K562 (cell line): Measurements from ENCODE around the gene P4HTM. TPM values are rescaled to one million over a fixed set of nuclear protein-coding genes. Genes with fewer than 3 reads are reported as not detected.

Source experiments
- ATAC-seq: fragments of 200-7000 bp; cut with Tn5 transposase; 3 replicates; pipeline ENCODE4 v1.9.1; 2020; ENCODE audit warnings: moderate library complexity
- BruUV-seq: library from RNA; stranded (reverse); fragments of 400-500 nt; replicated peaks from 2 replicates; lab custom pipeline; 2021; lab: Mats Ljungman, UMichigan
- CTCF ChIA-PET: fragments of 300-600 bp; formaldehyde crosslinking; extraction: SDS; loops from one replicate; lab custom pipeline; 2021; ENCODE audit warnings: low intra/inter-chr PET ratio; lab: Yijun Ruan, JAX
- POLR2A ChIA-PET: fragments of 300-600, 350-650 bp; sonication (Branson Sonifier 250); formaldehyde crosslinking; extraction: SDS; loops from one replicate; lab custom pipeline; 2021; ENCODE audit warnings: antibody characterized with exemption, inconsistent platforms; lab: Yijun Ruan, JAX
- DNase-seq, 4 experiments: peaks; one replicate each; pipeline versions ENCODE4 v3.0.0 to v3.0.0-alpha.2; 2011 to 2018; ENCODE audit warnings: low spot score in 3 of 4, mixed read lengths in 3 of 4; ENCODE audit errors: extremely low read depth in 1 of 4
- FAIRE-seq: peaks from 2 replicates; lab custom pipeline; 2011; peaks lifted over from hg19 to GRCh38; lab: Jason Lieb, UNC
- H2AFZ ChIP-seq: 2 replicates; pipeline ENCODE4 v1.6.0; 2011; ENCODE audit warnings: low read depth, low read length, control low read depth, inconsistent platforms
- H3K27ac ChIP-seq: fragments of 200-600 bp; 3 replicates; pipeline ENCODE4 v1.8.0; 2011; ENCODE audit warnings: low read depth, mild to moderate bottlenecking, control low read depth, inconsistent platforms, low read length, moderate library complexity, mixed read lengths; ENCODE audit errors: extremely low read depth
- H3K27me3 ChIP-seq, 2 experiments: fragments of 300-600 bp in 1 of 2; 2 replicates in 1 of 2; 3 replicates in 1 of 2; pipeline versions ENCODE4 v1.6.0 to v1.8.0; 2011; ENCODE audit warnings: inconsistent platforms in 2 of 2, low read length in 2 of 2, mild to moderate bottlenecking in 1 of 2, mixed read lengths in 1 of 2, moderate library complexity in 1 of 2; ENCODE audit not compliant: control insufficient read depth in 2 of 2, insufficient read depth in 2 of 2
- H3K36me3 ChIP-seq: fragments of 300-600 bp; 3 replicates; pipeline ENCODE4 v1.8.0; 2011; ENCODE audit warnings: mild to moderate bottlenecking, low read length, inconsistent platforms; ENCODE audit not compliant: control insufficient read depth, insufficient read depth
- H3K4me1 ChIP-seq, 2 experiments: fragments of 200-600 bp in 1 of 2; replicated peaks in 1 of 2; 2 replicates in 1 of 2; 3 replicates in 1 of 2; pipeline versions ENCODE4 v1.5.1 to v1.8.0; 2011; ENCODE audit warnings: inconsistent platforms in 2 of 2, low read length in 2 of 2, mild to moderate bottlenecking in 1 of 2, mixed read lengths in 1 of 2, moderate library complexity in 1 of 2; ENCODE audit not compliant: control insufficient read depth in 2 of 2, insufficient read depth in 2 of 2
- H3K4me2 ChIP-seq: 2 replicates; pipeline ENCODE4 v1.6.1; 2011; ENCODE audit warnings: low read length, control low read depth, inconsistent platforms, mixed read lengths; ENCODE audit not compliant: insufficient read depth
- H3K4me3 ChIP-seq: fragments of 200-600 bp; sonication (generic), shearing (Covaris generic); 2 replicates; pipeline ENCODE4 v1.5.1; 2016; ENCODE audit warnings: control low read depth, inconsistent platforms
- H3K79me2 ChIP-seq: fragments of 200-600 bp; 3 replicates; pipeline ENCODE4 v1.8.0; 2011; ENCODE audit warnings: low read length, inconsistent platforms; ENCODE audit not compliant: control insufficient read depth, insufficient read depth
- H3K9ac ChIP-seq, 2 experiments: 2 replicates each; pipeline versions ENCODE4 v1.6.0 to v1.6.1; 2011; ENCODE audit warnings: low read depth in 2 of 2, low read length in 2 of 2, control low read depth in 1 of 2, inconsistent platforms in 1 of 2, mild to moderate bottlenecking in 1 of 2, mixed read lengths in 1 of 2; ENCODE audit not compliant: insufficient read depth in 1 of 2
- H3K9me1 ChIP-seq: one replicate; pipeline ENCODE4 v1.6.0; 2011; ENCODE audit warnings: inconsistent platforms, mild to moderate bottlenecking, low read length, moderate library complexity; ENCODE audit not compliant: control insufficient read depth, insufficient read depth
- H3K9me3 ChIP-seq: replicated peaks from 2 replicates; pipeline ENCODE4 v1.5.1; 2011; ENCODE audit warnings: low read depth, low read length, inconsistent platforms; ENCODE audit not compliant: control insufficient read depth, insufficient read depth
- H4K20me1 ChIP-seq: replicated peaks from 2 replicates; pipeline ENCODE4 v1.6.1; 2011; ENCODE audit warnings: low read length, inconsistent platforms, mixed read lengths; ENCODE audit not compliant: control insufficient read depth, insufficient read depth
- GABPA ChIP-seq: fragments of 200-800 bp; sonication (Bioruptor generic); conservative IDR thresholded peaks from 2 replicates; pipeline ENCODE4 v1.6.1; 2016; ENCODE audit warnings: low read depth, missing genetic modification characterization, missing compliant biosample characterization
- MAFG ChIP-seq: fragments of 450-650 bp; conservative IDR thresholded peaks from 2 replicates; pipeline ENCODE4 v1.6.1; 2016; ENCODE audit warnings: missing genetic modification characterization, missing compliant biosample characterization
- MED1 ChIP-seq: sonication (generic); formaldehyde crosslinking; IDR thresholded peaks from 2 replicates; pipeline ENCODE4 v1.8.1; 2023; ENCODE audit warnings: missing genetic modification reagents, borderline replicate concordance
- NEUROD1 ChIP-seq: fragments of 150-350 bp; IDR thresholded peaks from 2 replicates; pipeline ENCODE4 v1.6.1; 2014; ENCODE audit warnings: borderline replicate concordance, low read length, low read depth; ENCODE audit not compliant: partially characterized antibody
- NFE2L1 ChIP-seq: fragments of 450-650 bp; IDR thresholded peaks from 2 replicates; pipeline ENCODE4 v1.6.1; 2016; ENCODE audit warnings: missing genetic modification characterization, low read depth, mild to moderate bottlenecking, missing compliant biosample characterization, moderate library complexity, borderline replicate concordance
- NFYB ChIP-seq: IDR thresholded peaks from 2 replicates; pipeline ENCODE4 v1.6.1; 2011; ENCODE audit warnings: mild to moderate bottlenecking, moderate library complexity; ENCODE audit not compliant: insufficient read length; ENCODE audit errors: extremely low read depth
- PHF8 ChIP-seq: fragments of 200-600 bp; sonication (generic); IDR thresholded peaks from 2 replicates; pipeline ENCODE4 v1.6.1; 2012; ENCODE audit warnings: mixed run types, mild to moderate bottlenecking, inconsistent platforms, low read length, moderate library complexity, borderline replicate concordance
- POLR2AphosphoS2 ChIP-seq: IDR thresholded peaks from 2 replicates; pipeline ENCODE4 v1.6.1; 2012; ENCODE audit warnings: low read length, improper control_type of control experiment
- RFX5 ChIP-seq: IDR thresholded peaks from 2 replicates; pipeline ENCODE4 v1.6.1; 2011; ENCODE audit warnings: low read depth, mild to moderate bottlenecking, improper control_type of control experiment, low read length
- STAT5B ChIP-seq: fragments of 250-450 bp; sonication (Bioruptor Pico); IDR thresholded peaks from 2 replicates; pipeline ENCODE4 v1.8.0; 2021; ENCODE audit warnings: mild to moderate bottlenecking, inconsistent platforms
- SUPT5H ChIP-seq: fragments of 450-650 bp; IDR thresholded peaks from 2 replicates; pipeline ENCODE4 v1.6.1; 2016
- TAL1 ChIP-seq: fragments of 450-650 bp; IDR thresholded peaks from 2 replicates; pipeline ENCODE4 v1.6.1; 2016; ENCODE audit warnings: mild to moderate bottlenecking
- TEAD4 ChIP-seq, 2 experiments: sonication (generic) in 1 of 2; formaldehyde crosslinking in 1 of 2; IDR thresholded peaks; 2 replicates each; pipeline versions ENCODE4 v1.6.1 to v1.8.0; 2012 to 2022; ENCODE audit warnings: borderline replicate concordance in 1 of 2, inconsistent platforms in 1 of 2, low read length in 1 of 2, mild to moderate bottlenecking in 1 of 2, missing genetic modification reagents in 1 of 2
- TSHZ1 ChIP-seq: fragments of 250-450 bp; sonication (Bioruptor Pico); IDR thresholded peaks from 2 replicates; pipeline ENCODE4 v1.4.0; 2020; ENCODE audit warnings: mild to moderate bottlenecking, moderate library complexity
- ZBED1 ChIP-seq: IDR thresholded peaks from 2 replicates; pipeline ENCODE4 v1.6.1; 2014
- ZNF639 ChIP-seq, 2 experiments: fragments of 200-800 bp in 1 of 2; sonication (Bioruptor generic) in 1 of 2; sonication (generic) in 1 of 2; formaldehyde crosslinking in 1 of 2; IDR thresholded peaks in 1 of 2; conservative IDR thresholded peaks in 1 of 2; 2 replicates each; pipeline versions ENCODE4 v1.5.0 to v1.6.1; 2016 to 2020; ENCODE audit warnings: missing compliant biosample characterization in 1 of 2, missing genetic modification characterization in 1 of 2, missing genetic modification reagents in 1 of 2
- ZNF77 ChIP-seq: fragments of 250-450 bp; sonication (Bioruptor Pico); IDR thresholded peaks from 2 replicates; pipeline ENCODE4 v1.5.0; 2020
- WGBS: fragments of 100-300 bp; shearing (Covaris generic); methylation state at CpG from one replicate; pipeline ENCODE4 v1.1.6; 2016; ENCODE audit warnings: low coverage, mixed read lengths; ENCODE audit not compliant: insufficient coverage; ENCODE audit errors: missing lambda C conversion rate; 5-methylcytosine and 5-hydroxymethylcytosine counted together
- in situ Hi-C: fragments of 300-500 bp; cut with MboI; formaldehyde crosslinking; loops from 4 replicates; pipeline ENCODE4 v1.15.0; 2018; ENCODE audit warnings: inconsistent platforms, mixed read lengths
- intact Hi-C: fragments of 100-400 bp; cut with micrococcal nuclease; formaldehyde crosslinking; loops from 2 replicates; pipeline ENCODE4 v1.14.2; 2022
- polyA plus RNA-seq, 8 experiments: library from polyadenylated mRNA; depleted of rRNA in 4 of 8; stranded (reverse) in 5 of 8; unstranded in 3 of 8; fragments of >200 nt; fragmentation: Nextera tagmentation in 2 of 8; fragmentation: Illumina TruSeq in 1 of 8; extraction: Ambion mirVana in 2 of 8; extraction: Trizol in 1 of 8; gene quantifications; 2 replicates each; pipeline versions ENCODE4 v1.2.1 to v1.2.3, GENCODE V29; 2011 to 2014; ENCODE audit warnings: inconsistent platforms in 1 of 8, missing spikeins in 1 of 8
- total RNA-seq, 7 experiments: library from RNA; depleted of rRNA in 6 of 7; stranded (reverse); fragments of >200 nt in 6 of 7; fragmentation: Illumina TruSeq in 2 of 7; extraction: Trizol in 2 of 7; gene quantifications; 2 replicates each; pipeline versions ENCODE4 v1.2.1 to v1.2.3, GENCODE V29; 2011 to 2021; ENCODE audit warnings: low replicate concordance in 1 of 7

P4HTM gene
- total and polyA plus RNA-seq, 9 of the 15 experiments (the other 6 are each of a cell fraction or from before 2014, with no cell fraction given), result 0.09 to 0.66 (median 0.25) TPM; not detected in 2

DNA sequence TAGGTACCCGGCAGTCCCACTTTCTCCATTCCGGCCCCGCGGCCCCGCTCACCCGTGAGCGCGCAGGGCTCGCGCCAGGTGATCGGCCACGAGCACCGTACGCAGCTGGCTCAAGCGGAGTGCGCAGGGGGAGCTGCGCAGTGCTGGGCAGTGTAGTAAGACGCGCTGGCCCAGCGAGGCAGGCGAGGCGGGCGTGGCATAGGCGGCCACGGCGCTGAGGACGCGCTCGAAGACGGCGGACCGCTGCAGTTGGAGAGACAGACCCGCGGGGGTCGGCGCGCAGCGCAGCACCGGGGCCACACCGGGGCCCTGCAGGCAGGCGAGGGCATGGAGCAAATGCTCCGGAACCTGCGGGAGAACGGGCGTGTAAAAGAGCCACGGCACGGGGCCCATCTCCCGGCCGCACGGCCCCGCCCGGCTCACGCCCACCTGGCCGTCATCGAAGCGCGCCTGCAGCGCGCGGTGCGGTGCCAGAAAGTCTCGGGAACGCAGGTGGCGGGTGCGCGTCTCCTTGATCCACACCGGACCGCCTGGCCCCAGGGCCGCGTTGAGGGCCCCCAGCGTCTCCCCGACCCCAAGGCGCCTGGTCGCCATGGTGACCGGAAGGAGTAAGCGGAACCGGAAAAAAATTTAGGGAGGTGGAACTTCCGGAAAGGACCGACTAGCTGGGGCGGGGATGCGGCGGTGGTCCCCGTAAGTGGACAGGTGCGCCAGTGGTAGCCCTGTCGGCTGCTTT, 28.1 kb downstream of the P4HTM start, which contains the start of gene DALRD3 (continued):
- TF ChIP-seq POLR2AphosphoS2 (peak; percentile 94; the same call in 1 of the 2 replicates), MAFG (no peak), MED1 (no peak), ZBED1 (0 out of 2 replicates have a peak, but pooled peaks have one; percentile 22), TAL1 (no peak), NFYB (no peak), ZNF77 (CRISPR knock-in tag) (0 out of 2 replicates have a peak, but pooled peaks have one; percentile 67), RFX5 (no peak), NEUROD1 (no peak), STAT5B (CRISPR knock-in tag) (no peak)

- CTCF ChIA-PET, result no interaction called here
- peak overlapping the region; percentile 99 for H3K27ac ChIP-seq
- POLR2A ChIA-PET, result interaction anchor here (2.5 to 8.4 kb wide), 3 partner anchors 10 to 75 kb away, joined by 15 to 104 read pairs (median 31); partner anchors contain the start of genes IMPDH2, QRICH1 and WDR6
- H3K9me1 ChIP-seq, result peaks cover 3% of the 10 kb centered on the region
- H3K4me2 ChIP-seq, result peak overlapping the region; percentile 92
- DNase-seq (no peak), FAIRE-seq (no peak), ATAC-seq (no peak)
- peak overlapping the region; percentile 50 to 91 for H3K9ac ChIP-seq
- under 1% methylated on average over 17 of the region's 18 CpGs for WGBS
- peaks cover 18% of the 10 kb centered on the region; the same call in 1 of the 2 replicates for H4K20me1 ChIP-seq
- H3K4me1 ChIP-seq, result peaks cover 8 to 50% of the 10 kb centered on the region in 2 experiments; a peak in 4 of 5 replicates
- H3K4me3 ChIP-seq, result peak overlapping the region; percentile 74
- peaks cover 57% of the 10 kb centered on the region for H3K79me2 ChIP-seq
- peaks cover 42% of the 10 kb centered on the region; the same call in 2 of the 3 replicates for H3K36me3 ChIP-seq
- H3K27me3 ChIP-seq, result no peaks in the 10 kb centered on the region
- peak overlapping the region; percentile 63 for H2AFZ ChIP-seq
- BruUV-seq, result no TSS peak
- intact Hi-C loops (no loop called here), in situ Hi-C loops (no loop called here)
- no peaks in the 10 kb centered on the region for H3K9me3 ChIP-seq
- TF ChIP-seq SUPT5H, result peak; percentile 3; the same call in 1 of the 2 replicates
- no peak for TF ChIP-seq NFE2L1 (tag)
- peak; percentile 76 for TF ChIP-seq GABPA
- no peak for TF ChIP-seq TEAD4 (IDR thresholded peaks at IDR 0.05; ENCODE audit: low read length)
- no peak for TF ChIP-seq TEAD4 (CRISPR knock-in tag; IDR thresholded peaks at IDR 0.05; ENCODE audit: borderline replicate concordance)
- TF ChIP-seq PHF8, result peak; percentile 26; the same call in 1 of the 2 replicates
- TF ChIP-seq TSHZ1 (CRISPR knock-in tag), result no peak
- TF ChIP-seq MAFG, result no peak
- no peak for TF ChIP-seq ZNF639 (CRISPR knock-in tag; conservative IDR thresholded peaks at IDR 0.05 in 1 of 2, IDR thresholded peaks at IDR 0.05 in 1 of 2)
Observed at GRCh38 chr3:49018707-49019006, 28.6 kb downstream of the P4HTM start.
